GM23338 (cell line): ENCODE results near the gene PPP1R12A. TPM values are rescaled to one million over a fixed set of nuclear protein-coding genes. Genes with fewer than 3 reads are reported as not detected.
A peak's percentile ranks its signal among the peaks of the same experiment; 100 is the strongest.

Source experiments
- ATAC-seq: fragments of 200-7000 bp; cut with Tn5 transposase; 3 replicates; pipeline ENCODE4 v1.9.1; 2020
- DNase-seq: peaks from one replicate; pipeline ENCODE4 v3.0.0-alpha.2; 2015; ENCODE audit warnings: low spot score
- H2AFZ ChIP-seq: fragments of 200-600 bp; sonication (generic); 2 replicates; pipeline ENCODE4 v1.8.0; 2016; ENCODE audit warnings: antibody characterized with exemption, mild to moderate bottlenecking, moderate library complexity
- H3F3A ChIP-seq: fragments of 200-600 bp; sonication (generic); replicated peaks from 2 replicates; pipeline ENCODE4 v1.8.0; 2017; ENCODE audit warnings: antibody characterized with exemption, mixed run types, low read depth
- H3K27ac ChIP-seq: fragments of 200-600 bp; sonication (generic); 2 replicates; pipeline ENCODE4 v1.6.1; 2016; ENCODE audit warnings: low read depth
- H3K27me3 ChIP-seq: fragments of 200-600 bp; sonication (generic); 2 replicates; pipeline ENCODE4 v1.8.0; 2016; ENCODE audit warnings: mild to moderate bottlenecking, mixed run types, moderate library complexity; ENCODE audit not compliant: insufficient read depth
- H3K36me3 ChIP-seq: fragments of 200-600 bp; sonication (generic); 2 replicates; pipeline ENCODE4 v1.8.0; 2016; ENCODE audit warnings: mild to moderate bottlenecking; ENCODE audit not compliant: insufficient read depth
- H3K4me1 ChIP-seq: fragments of 200-600 bp; sonication (generic); 2 replicates; pipeline ENCODE4 v1.8.0; 2016; ENCODE audit warnings: mild to moderate bottlenecking, moderate library complexity; ENCODE audit not compliant: insufficient read depth
- H3K4me2 ChIP-seq: fragments of 200-600 bp; sonication (generic); 2 replicates; pipeline ENCODE4 v1.7.1; 2017; ENCODE audit warnings: mixed run types
- H3K4me3 ChIP-seq: fragments of 200-600 bp; sonication (generic); 2 replicates; pipeline ENCODE4 v1.6.1; 2016; ENCODE audit warnings: mixed run types
- H3K79me2 ChIP-seq: fragments of 200-600 bp; sonication (generic); replicated peaks from 2 replicates; pipeline ENCODE4 v1.8.0; 2017; ENCODE audit warnings: mild to moderate bottlenecking; ENCODE audit not compliant: insufficient read depth
- H3K9me2 ChIP-seq: fragments of 200-600 bp; sonication (generic); 2 replicates; pipeline ENCODE4 v1.8.0; 2017; ENCODE audit not compliant: insufficient read depth
- H4K20me1 ChIP-seq: fragments of 200-600 bp; sonication (generic); replicated peaks from 2 replicates; pipeline ENCODE4 v1.8.0; 2017; ENCODE audit warnings: mild to moderate bottlenecking; ENCODE audit not compliant: insufficient read depth
- H3K27ac Mint-ChIP-seq: 2 replicates; pipeline ENCODE4 v1.8.0; 2020; ENCODE audit warnings: inconsistent platforms, mild to moderate bottlenecking, moderate library complexity, mixed read lengths
- H3K27me3 Mint-ChIP-seq: 3 replicates; pipeline ENCODE4 v1.8.0; 2022; ENCODE audit warnings: low read depth, mild to moderate bottlenecking, moderate library complexity, mixed read lengths, inconsistent platforms; ENCODE audit not compliant: insufficient read depth, poor library complexity
- H3K36me3 Mint-ChIP-seq: 3 replicates; pipeline ENCODE4 v1.8.0; 2021; ENCODE audit warnings: low read depth, mild to moderate bottlenecking, inconsistent platforms, moderate library complexity, mixed read lengths
- H3K4me1 Mint-ChIP-seq: 3 replicates; pipeline ENCODE4 v1.8.0; 2020; ENCODE audit warnings: mild to moderate bottlenecking, inconsistent platforms, mixed read lengths
- H3K4me3 Mint-ChIP-seq: 3 replicates; pipeline ENCODE4 v1.8.0; 2021; ENCODE audit warnings: moderate library complexity, mild to moderate bottlenecking, inconsistent platforms, mixed read lengths
- H3K9me3 Mint-ChIP-seq: 3 replicates; pipeline ENCODE4 v1.8.0; 2020; ENCODE audit warnings: moderate library complexity, mild to moderate bottlenecking, inconsistent platforms, mixed read lengths
- CREB1 ChIP-seq: fragments of 250-450 bp; sonication (Bioruptor Pico); IDR thresholded peaks from 2 replicates; pipeline ENCODE4 v1.5.0; 2020; ENCODE audit warnings: low read depth, mild to moderate bottlenecking, moderate library complexity
- EZH2 ChIP-seq: fragments of 200-600 bp; sonication (generic); IDR thresholded peaks from one replicate; pipeline ENCODE4 v1.8.0; 2017; ENCODE audit warnings: antibody characterized with exemption, mild to moderate bottlenecking, low read depth; ENCODE audit not compliant: unreplicated experiment
- EZH2phosphoT487 ChIP-seq: fragments of 200-600 bp; sonication (generic); IDR thresholded peaks from one replicate; pipeline ENCODE4 v1.8.1; 2018; ENCODE audit warnings: antibody characterized with exemption; ENCODE audit not compliant: unreplicated experiment
- JUNB ChIP-seq: IDR thresholded peaks from one replicate; pipeline ENCODE4 v1.6.1; 2016; ENCODE audit warnings: antibody characterized with exemption; ENCODE audit not compliant: unreplicated experiment
- NANOG ChIP-seq: IDR thresholded peaks from 2 replicates; pipeline ENCODE4 v1.6.1; 2016; ENCODE audit warnings: antibody characterized with exemption, borderline replicate concordance
- POLR2AphosphoS5 ChIP-seq: IDR thresholded peaks from 2 replicates; pipeline ENCODE4 v1.6.1; 2016; ENCODE audit warnings: antibody characterized with exemption, low read depth
- STAT1 ChIP-seq: IDR thresholded peaks from one replicate; pipeline ENCODE4 v1.6.1; 2016; ENCODE audit warnings: antibody characterized with exemption; ENCODE audit not compliant: unreplicated experiment
- ZNF114 ChIP-seq: fragments of 250-450 bp; sonication (Bioruptor Pico); IDR thresholded peaks from 2 replicates; pipeline ENCODE4 v1.5.0; 2020; ENCODE audit warnings: mild to moderate bottlenecking, moderate library complexity
- ZNF331 ChIP-seq: fragments of 250-450 bp; sonication (Bioruptor Pico); IDR thresholded peaks from 2 replicates; pipeline ENCODE4 v1.5.0; 2020; ENCODE audit warnings: low read depth, mild to moderate bottlenecking, moderate library complexity
- polyA plus RNA-seq: library from polyadenylated mRNA; unstranded; fragments of >200 nt; fragmentation: Nextera tagmentation; extraction: Ambion mirVana; gene quantifications from 2 replicates; pipeline ENCODE4 v1.2.1, GENCODE V29; 2016
- total RNA-seq: library from RNA; depleted of rRNA; stranded (reverse); fragments of >200 nt; shearing (Covaris generic); gene quantifications from 2 replicates; pipeline ENCODE4 v1.2.3, GENCODE V29; 2014
- TF ChIP-seq, protein P1 (sequence below): IDR thresholded peaks from one replicate; pipeline ENCODE4 v1.6.1; 2018; ENCODE audit warnings: antibody characterized with exemption; ENCODE audit not compliant: unreplicated experiment
- TF ChIP-seq, protein P2 (sequence below), 2 experiments: fragments of 200-600 bp in 1 of 2; sonication (generic) in 1 of 2; conservative IDR thresholded peaks; 2 replicates each; pipeline versions ENCODE4 v1.5.1 to v1.6.1; 2016 to 2017; ENCODE audit warnings: antibody characterized with exemption in 2 of 2, low read depth in 2 of 2, mild to moderate bottlenecking in 2 of 2, moderate library complexity in 1 of 2
- TF ChIP-seq, protein P3 (sequence below): fragments of 250-450 bp; sonication (Bioruptor Pico); IDR thresholded peaks from 2 replicates; pipeline ENCODE4 v1.5.0; 2020; ENCODE audit warnings: mild to moderate bottlenecking, moderate library complexity
- TF ChIP-seq, protein P4 (sequence below): IDR thresholded peaks from 2 replicates; pipeline ENCODE4 v1.6.1; 2016; ENCODE audit warnings: antibody characterized with exemption

PPP1R12A gene
- total and polyA plus RNA-seq, 2 experiments from 2014 or later = 91.6 to 146 TPM

DNA sequence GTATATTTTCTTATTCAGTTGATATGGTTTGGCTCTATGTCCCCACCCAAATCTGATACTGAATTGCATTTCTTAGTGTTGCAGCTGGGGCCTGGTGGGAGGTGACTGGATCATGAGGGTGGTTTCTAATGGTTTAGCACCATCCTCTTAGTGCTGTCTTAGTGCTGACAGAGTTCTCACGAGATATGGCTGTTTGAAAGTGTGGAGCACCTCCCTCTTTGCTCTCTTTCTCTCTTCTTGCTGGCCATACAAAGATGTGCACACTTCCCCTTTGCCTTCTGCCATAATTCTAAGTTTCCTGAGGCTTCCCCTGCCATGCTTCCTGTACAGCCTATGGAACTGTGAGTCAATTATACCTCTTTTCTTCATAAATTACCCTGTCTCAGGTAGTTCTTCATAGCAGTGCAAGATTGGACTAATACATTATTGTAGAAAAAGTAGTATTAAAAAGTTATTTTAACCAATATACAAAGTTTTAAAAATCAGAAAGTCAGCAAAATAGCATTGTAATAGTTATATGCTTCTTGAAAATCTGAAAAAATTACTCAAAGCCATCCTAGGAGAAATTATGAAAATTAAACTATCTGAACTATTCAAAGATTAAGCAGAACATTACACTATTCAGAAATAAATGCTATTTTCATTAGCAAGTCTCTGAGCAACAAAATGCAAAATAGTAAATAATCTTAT, 84.1 kb downstream of the PPP1R12A start:
- Histone ChIP-seq H3K4me2 (no peak overlapping the region), H3F3A (no peaks in the 10 kb centered on the region), H2AFZ (no peak overlapping the region), H3K9me2 (no peaks in the 10 kb centered on the region), H3K27me3 (no peaks in the 10 kb centered on the region), H3K79me2 (peaks cover 89% of the 10 kb centered on the region), H3K4me3 (no peak overlapping the region), H3K27ac (no peak overlapping the region), H3K4me1 (peaks cover 33% of the 10 kb centered on the region), H4K20me1 (no peaks in the 10 kb centered on the region; the same call in 1 of the 2 replicates), H3K36me3 (no peaks in the 10 kb centered on the region)
- no peak for TF ChIP-seq JUNB
- no peak for TF ChIP-seq ZNF114 (CRISPR knock-in tag)
- TF ChIP-seq STAT1 = no peak
- TF ChIP-seq, protein P1, sequence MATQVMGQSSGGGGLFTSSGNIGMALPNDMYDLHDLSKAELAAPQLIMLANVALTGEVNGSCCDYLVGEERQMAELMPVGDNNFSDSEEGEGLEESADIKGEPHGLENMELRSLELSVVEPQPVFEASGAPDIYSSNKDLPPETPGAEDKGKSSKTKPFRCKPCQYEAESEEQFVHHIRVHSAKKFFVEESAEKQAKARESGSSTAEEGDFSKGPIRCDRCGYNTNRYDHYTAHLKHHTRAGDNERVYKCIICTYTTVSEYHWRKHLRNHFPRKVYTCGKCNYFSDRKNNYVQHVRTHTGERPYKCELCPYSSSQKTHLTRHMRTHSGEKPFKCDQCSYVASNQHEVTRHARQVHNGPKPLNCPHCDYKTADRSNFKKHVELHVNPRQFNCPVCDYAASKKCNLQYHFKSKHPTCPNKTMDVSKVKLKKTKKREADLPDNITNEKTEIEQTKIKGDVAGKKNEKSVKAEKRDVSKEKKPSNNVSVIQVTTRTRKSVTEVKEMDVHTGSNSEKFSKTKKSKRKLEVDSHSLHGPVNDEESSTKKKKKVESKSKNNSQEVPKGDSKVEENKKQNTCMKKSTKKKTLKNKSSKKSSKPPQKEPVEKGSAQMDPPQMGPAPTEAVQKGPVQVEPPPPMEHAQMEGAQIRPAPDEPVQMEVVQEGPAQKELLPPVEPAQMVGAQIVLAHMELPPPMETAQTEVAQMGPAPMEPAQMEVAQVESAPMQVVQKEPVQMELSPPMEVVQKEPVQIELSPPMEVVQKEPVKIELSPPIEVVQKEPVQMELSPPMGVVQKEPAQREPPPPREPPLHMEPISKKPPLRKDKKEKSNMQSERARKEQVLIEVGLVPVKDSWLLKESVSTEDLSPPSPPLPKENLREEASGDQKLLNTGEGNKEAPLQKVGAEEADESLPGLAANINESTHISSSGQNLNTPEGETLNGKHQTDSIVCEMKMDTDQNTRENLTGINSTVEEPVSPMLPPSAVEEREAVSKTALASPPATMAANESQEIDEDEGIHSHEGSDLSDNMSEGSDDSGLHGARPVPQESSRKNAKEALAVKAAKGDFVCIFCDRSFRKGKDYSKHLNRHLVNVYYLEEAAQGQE = no peak
- TF ChIP-seq, protein P2, sequence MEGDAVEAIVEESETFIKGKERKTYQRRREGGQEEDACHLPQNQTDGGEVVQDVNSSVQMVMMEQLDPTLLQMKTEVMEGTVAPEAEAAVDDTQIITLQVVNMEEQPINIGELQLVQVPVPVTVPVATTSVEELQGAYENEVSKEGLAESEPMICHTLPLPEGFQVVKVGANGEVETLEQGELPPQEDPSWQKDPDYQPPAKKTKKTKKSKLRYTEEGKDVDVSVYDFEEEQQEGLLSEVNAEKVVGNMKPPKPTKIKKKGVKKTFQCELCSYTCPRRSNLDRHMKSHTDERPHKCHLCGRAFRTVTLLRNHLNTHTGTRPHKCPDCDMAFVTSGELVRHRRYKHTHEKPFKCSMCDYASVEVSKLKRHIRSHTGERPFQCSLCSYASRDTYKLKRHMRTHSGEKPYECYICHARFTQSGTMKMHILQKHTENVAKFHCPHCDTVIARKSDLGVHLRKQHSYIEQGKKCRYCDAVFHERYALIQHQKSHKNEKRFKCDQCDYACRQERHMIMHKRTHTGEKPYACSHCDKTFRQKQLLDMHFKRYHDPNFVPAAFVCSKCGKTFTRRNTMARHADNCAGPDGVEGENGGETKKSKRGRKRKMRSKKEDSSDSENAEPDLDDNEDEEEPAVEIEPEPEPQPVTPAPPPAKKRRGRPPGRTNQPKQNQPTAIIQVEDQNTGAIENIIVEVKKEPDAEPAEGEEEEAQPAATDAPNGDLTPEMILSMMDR (conservative IDR thresholded peaks at IDR 0.05; ENCODE audit: low read depth in 2 of 2) = no peak
- TF ChIP-seq, protein P3, sequence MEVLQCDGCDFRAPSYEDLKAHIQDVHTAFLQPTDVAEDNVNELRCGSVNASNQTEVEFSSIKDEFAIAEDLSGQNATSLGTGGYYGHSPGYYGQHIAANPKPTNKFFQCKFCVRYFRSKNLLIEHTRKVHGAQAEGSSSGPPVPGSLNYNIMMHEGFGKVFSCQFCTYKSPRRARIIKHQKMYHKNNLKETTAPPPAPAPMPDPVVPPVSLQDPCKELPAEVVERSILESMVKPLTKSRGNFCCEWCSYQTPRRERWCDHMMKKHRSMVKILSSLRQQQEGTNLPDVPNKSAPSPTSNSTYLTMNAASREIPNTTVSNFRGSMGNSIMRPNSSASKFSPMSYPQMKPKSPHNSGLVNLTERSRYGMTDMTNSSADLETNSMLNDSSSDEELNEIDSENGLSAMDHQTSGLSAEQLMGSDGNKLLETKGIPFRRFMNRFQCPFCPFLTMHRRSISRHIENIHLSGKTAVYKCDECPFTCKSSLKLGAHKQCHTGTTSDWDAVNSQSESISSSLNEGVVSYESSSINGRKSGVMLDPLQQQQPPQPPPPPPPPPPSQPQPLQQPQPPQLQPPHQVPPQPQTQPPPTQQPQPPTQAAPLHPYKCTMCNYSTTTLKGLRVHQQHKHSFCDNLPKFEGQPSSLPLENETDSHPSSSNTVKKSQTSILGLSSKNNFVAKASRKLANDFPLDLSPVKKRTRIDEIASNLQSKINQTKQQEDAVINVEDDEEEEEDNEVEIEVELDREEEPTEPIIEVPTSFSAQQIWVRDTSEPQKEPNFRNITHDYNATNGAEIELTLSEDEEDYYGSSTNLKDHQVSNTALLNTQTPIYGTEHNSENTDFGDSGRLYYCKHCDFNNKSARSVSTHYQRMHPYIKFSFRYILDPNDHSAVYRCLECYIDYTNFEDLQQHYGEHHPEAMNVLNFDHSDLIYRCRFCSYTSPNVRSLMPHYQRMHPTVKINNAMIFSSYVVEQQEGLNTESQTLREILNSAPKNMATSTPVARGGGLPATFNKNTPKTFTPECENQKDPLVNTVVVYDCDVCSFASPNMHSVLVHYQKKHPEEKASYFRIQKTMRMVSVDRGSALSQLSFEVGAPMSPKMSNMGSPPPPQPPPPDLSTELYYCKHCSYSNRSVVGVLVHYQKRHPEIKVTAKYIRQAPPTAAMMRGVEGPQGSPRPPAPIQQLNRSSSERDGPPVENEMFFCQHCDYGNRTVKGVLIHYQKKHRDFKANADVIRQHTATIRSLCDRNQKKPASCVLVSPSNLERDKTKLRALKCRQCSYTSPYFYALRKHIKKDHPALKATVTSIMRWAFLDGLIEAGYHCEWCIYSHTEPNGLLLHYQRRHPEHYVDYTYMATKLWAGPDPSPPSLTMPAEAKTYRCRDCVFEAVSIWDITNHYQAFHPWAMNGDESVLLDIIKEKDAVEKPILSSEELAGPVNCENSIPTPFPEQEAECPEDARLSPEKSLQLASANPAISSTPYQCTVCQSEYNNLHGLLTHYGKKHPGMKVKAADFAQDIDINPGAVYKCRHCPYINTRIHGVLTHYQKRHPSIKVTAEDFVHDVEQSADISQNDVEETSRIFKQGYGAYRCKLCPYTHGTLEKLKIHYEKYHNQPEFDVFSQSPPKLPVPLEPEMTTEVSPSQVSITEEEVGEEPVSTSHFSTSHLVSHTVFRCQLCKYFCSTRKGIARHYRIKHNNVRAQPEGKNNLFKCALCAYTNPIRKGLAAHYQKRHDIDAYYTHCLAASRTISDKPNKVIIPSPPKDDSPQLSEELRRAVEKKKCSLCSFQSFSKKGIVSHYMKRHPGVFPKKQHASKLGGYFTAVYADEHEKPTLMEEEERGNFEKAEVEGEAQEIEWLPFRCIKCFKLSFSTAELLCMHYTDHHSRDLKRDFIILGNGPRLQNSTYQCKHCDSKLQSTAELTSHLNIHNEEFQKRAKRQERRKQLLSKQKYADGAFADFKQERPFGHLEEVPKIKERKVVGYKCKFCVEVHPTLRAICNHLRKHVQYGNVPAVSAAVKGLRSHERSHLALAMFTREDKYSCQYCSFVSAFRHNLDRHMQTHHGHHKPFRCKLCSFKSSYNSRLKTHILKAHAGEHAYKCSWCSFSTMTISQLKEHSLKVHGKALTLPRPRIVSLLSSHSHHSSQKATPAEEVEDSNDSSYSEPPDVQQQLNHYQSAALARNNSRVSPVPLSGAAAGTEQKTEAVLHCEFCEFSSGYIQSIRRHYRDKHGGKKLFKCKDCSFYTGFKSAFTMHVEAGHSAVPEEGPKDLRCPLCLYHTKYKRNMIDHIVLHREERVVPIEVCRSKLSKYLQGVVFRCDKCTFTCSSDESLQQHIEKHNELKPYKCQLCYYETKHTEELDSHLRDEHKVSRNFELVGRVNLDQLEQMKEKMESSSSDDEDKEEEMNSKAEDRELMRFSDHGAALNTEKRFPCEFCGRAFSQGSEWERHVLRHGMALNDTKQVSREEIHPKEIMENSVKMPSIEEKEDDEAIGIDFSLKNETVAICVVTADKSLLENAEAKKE (CRISPR knock-in tag) = no peak
- no peak for TF ChIP-seq EZH2phosphoT487
- TF ChIP-seq NANOG = no peak
- no peak for TF ChIP-seq EZH2
- no peak for TF ChIP-seq ZNF331
- TF ChIP-seq POLR2AphosphoS5 = no peak
- TF ChIP-seq, protein P4, sequence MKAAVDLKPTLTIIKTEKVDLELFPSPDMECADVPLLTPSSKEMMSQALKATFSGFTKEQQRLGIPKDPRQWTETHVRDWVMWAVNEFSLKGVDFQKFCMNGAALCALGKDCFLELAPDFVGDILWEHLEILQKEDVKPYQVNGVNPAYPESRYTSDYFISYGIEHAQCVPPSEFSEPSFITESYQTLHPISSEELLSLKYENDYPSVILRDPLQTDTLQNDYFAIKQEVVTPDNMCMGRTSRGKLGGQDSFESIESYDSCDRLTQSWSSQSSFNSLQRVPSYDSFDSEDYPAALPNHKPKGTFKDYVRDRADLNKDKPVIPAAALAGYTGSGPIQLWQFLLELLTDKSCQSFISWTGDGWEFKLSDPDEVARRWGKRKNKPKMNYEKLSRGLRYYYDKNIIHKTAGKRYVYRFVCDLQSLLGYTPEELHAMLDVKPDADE = no peak
- no peak for TF ChIP-seq CREB1
- Mint-ChIP-seq H3K4me3 (no peak overlapping the region), H3K27me3 (no peaks in the 10 kb centered on the region), H3K4me1 (peaks cover 24% of the 10 kb centered on the region), H3K27ac (0 out of 2 replicates have a peak overlapping the region, but pooled peaks have one; percentile 11), H3K36me3 (peaks cover 17% of the 10 kb centered on the region; the same call in 2 of the 3 replicates), H3K9me3 (peaks cover 8% of the 10 kb centered on the region; the same call in 2 of the 3 replicates)
- ATAC-seq (no peak), DNase-seq (no peak)
